HepG2 (cell line): ENCODE data around the gene ZNF691. TPM values are rescaled to one million over a fixed set of nuclear protein-coding genes. Genes with fewer than 3 reads are reported as not detected.
A peak's percentile ranks its signal among the peaks of the same experiment; 100 is the strongest.

Experiments used
- ATAC-seq: fragments of 200-7000 bp; cut with Tn5 transposase; 3 replicates; pipeline ENCODE4 v1.9.1; 2020; ENCODE audit warnings: mild to moderate bottlenecking, moderate library complexity
- BruUV-seq: library from RNA; stranded (reverse); fragments of 400-500 nt; replicated peaks from 2 replicates; lab custom pipeline; 2021; lab: Mats Ljungman, UMichigan
- CTCF ChIA-PET: fragments of 300-600 bp; formaldehyde crosslinking; extraction: SDS; loops from one replicate; lab custom pipeline; 2021; ENCODE audit warnings: low total read pairs, inconsistent platforms, low intra/inter-chr PET ratio; lab: Yijun Ruan, JAX
- POLR2A ChIA-PET: fragments of 350-600 bp; sonication (Branson Sonifier 250); formaldehyde crosslinking; loops from one replicate; lab custom pipeline; 2020; ENCODE audit warnings: antibody characterized with exemption, inconsistent platforms; lab: Yijun Ruan, JAX
- DNase-seq: peaks from one replicate; pipeline ENCODE4 v3.0.0-alpha.2; 2015; ENCODE audit warnings: low spot score
- FAIRE-seq: peaks from 3 replicates; lab custom pipeline; 2011; peaks lifted over from hg19 to GRCh38; lab: Jason Lieb, UNC
- H2AFZ ChIP-seq: one replicate; pipeline ENCODE4 v1.6.1; 2011; ENCODE audit warnings: low read length, inconsistent platforms
- H3K27ac ChIP-seq: fragments of 300-600 bp; 3 replicates; pipeline ENCODE4 v1.8.0; 2011; ENCODE audit warnings: mixed run types, mild to moderate bottlenecking, mixed read lengths, low read length, inconsistent platforms; ENCODE audit not compliant: insufficient read depth; ENCODE audit errors: extremely low read length
- H3K27me3 ChIP-seq, 2 experiments: fragments of 200-600 bp in 1 of 2; 2 replicates in 1 of 2; 3 replicates in 1 of 2; pipeline versions ENCODE4 v1.6.0 to v1.8.0; 2011; ENCODE audit warnings: low read length in 2 of 2, mild to moderate bottlenecking in 2 of 2, moderate library complexity in 2 of 2, inconsistent platforms in 1 of 2; ENCODE audit not compliant: insufficient read depth in 2 of 2, control insufficient read depth in 1 of 2
- H3K36me3 ChIP-seq, 2 experiments: fragments of 200-600 bp in 1 of 2; replicated peaks in 1 of 2; 2 replicates in 1 of 2; 3 replicates in 1 of 2; pipeline versions ENCODE4 v1.5.1 to v1.8.0; 2011; ENCODE audit warnings: low read length in 2 of 2, inconsistent platforms in 1 of 2; ENCODE audit not compliant: insufficient read depth in 2 of 2, control insufficient read depth in 1 of 2
- H3K4me1 ChIP-seq: 2 replicates; pipeline ENCODE4 v1.5.1; 2012; ENCODE audit warnings: low read length, inconsistent platforms; ENCODE audit not compliant: insufficient read depth
- H3K4me2 ChIP-seq: 2 replicates; pipeline ENCODE4 v1.6.0; 2011; ENCODE audit warnings: low read depth, low read length, inconsistent platforms
- H3K4me3 ChIP-seq, 3 experiments: fragments of 200-600 bp in 1 of 3; sonication (generic), shearing (Covaris generic) in 1 of 3; replicated peaks in 1 of 3; 2 replicates each; pipeline ENCODE4 v1.5.1; 2011 to 2016; ENCODE audit warnings: low read length in 3 of 3, inconsistent platforms in 2 of 3, low read depth in 2 of 3, mild to moderate bottlenecking in 2 of 3, control low read depth in 1 of 3, mixed read lengths in 1 of 3; ENCODE audit not compliant: insufficient read depth in 1 of 3
- H3K79me2 ChIP-seq: one replicate; pipeline ENCODE4 v1.6.1; 2011; ENCODE audit warnings: low read length, inconsistent platforms; ENCODE audit not compliant: insufficient read depth
- H3K9ac ChIP-seq: 2 replicates; pipeline ENCODE4 v1.6.0; 2011; ENCODE audit warnings: mild to moderate bottlenecking, low read depth, low read length, inconsistent platforms; ENCODE audit not compliant: insufficient read depth
- H3K9me3 ChIP-seq: 2 replicates; pipeline ENCODE4 v1.5.1; 2012; ENCODE audit warnings: mild to moderate bottlenecking, low read length
- H4K20me1 ChIP-seq: 2 replicates; pipeline ENCODE4 v1.6.0; 2011; ENCODE audit warnings: inconsistent platforms, mild to moderate bottlenecking, low read length, moderate library complexity; ENCODE audit not compliant: insufficient read depth
- CCAR2 ChIP-seq: fragments of 200-400 bp; formaldehyde crosslinking; optimal IDR thresholded peaks from 2 replicates; pipeline ENCODE3; 2018; ENCODE audit warnings: low read depth, mild to moderate bottlenecking, low read length, moderate library complexity
- HNF4A ChIP-seq: sonication (generic); formaldehyde crosslinking; IDR thresholded peaks from 2 replicates; pipeline ENCODE4 v1.4.0; 2020; ENCODE audit warnings: missing genetic modification reagents
- SMARCE1 ChIP-seq: fragments of 450-650 bp; IDR thresholded peaks from 2 replicates; pipeline ENCODE4 v1.6.1; 2017; ENCODE audit warnings: borderline replicate concordance
- STAG1 ChIP-seq: sonication (generic); formaldehyde crosslinking; IDR thresholded peaks from 2 replicates; pipeline ENCODE4 v1.4.0; 2020; ENCODE audit warnings: missing genetic modification reagents
- TBX2 ChIP-seq: sonication (generic); formaldehyde crosslinking; IDR thresholded peaks from 2 replicates; pipeline ENCODE4 v1.5.0; 2020; ENCODE audit warnings: missing genetic modification reagents, mild to moderate bottlenecking, borderline replicate concordance
- ZNF143 ChIP-seq: sonication (generic); formaldehyde crosslinking; IDR thresholded peaks from 2 replicates; pipeline ENCODE4 v1.4.0; 2020; ENCODE audit warnings: missing genetic modification reagents
- ZNF264 ChIP-seq: sonication (generic); formaldehyde crosslinking; IDR thresholded peaks from 2 replicates; pipeline ENCODE4 v1.4.0; 2020; ENCODE audit warnings: missing genetic modification reagents
- ZNF276 ChIP-seq: sonication (generic); formaldehyde crosslinking; IDR thresholded peaks from 2 replicates; pipeline ENCODE4 v1.4.0; 2020; ENCODE audit warnings: mild to moderate bottlenecking, low read depth, missing genetic modification reagents
- ZSCAN5A ChIP-seq: sonication (generic); formaldehyde crosslinking; IDR thresholded peaks from 2 replicates; pipeline ENCODE4 v1.8.0; 2022; ENCODE audit warnings: mild to moderate bottlenecking, missing genetic modification reagents, borderline replicate concordance
- WGBS: methylation state at CpG from one replicate; pipeline ENCODE4 v1.1.6; 2017; ENCODE audit warnings: low lambda C conversion rate; 5-methylcytosine and 5-hydroxymethylcytosine counted together
- in situ Hi-C: cut with HindIII; loops from 2 replicates; pipeline ENCODE4 v1.10.0; 2017; ENCODE audit warnings: low pct_unique_long_range_greater_than_20kb; ENCODE audit not compliant: extremely low pct_ligation_motif_present
- intact Hi-C: fragments of 100-400 bp; cut with micrococcal nuclease; formaldehyde crosslinking; loops from one replicate; pipeline ENCODE4 v1.10.0; 2022; ENCODE audit not compliant: unreplicated experiment
- polyA plus RNA-seq, 8 experiments: library from polyadenylated mRNA; depleted of rRNA in 3 of 8; stranded (reverse) in 7 of 8; unstranded in 1 of 8; fragments of >200 nt; fragmentation: Illumina TruSeq in 4 of 8; extraction: Trizol in 4 of 8; gene quantifications; 2 replicates each; pipeline versions ENCODE4 v1.2.1 to v1.2.3, GENCODE V29; 2011 to 2016; ENCODE audit warnings: low read depth in 4 of 8, missing spikeins in 1 of 8, mixed read lengths in 1 of 8; ENCODE audit not compliant: insufficient read depth in 1 of 8
- total RNA-seq, 5 experiments: library from RNA; depleted of rRNA; stranded (reverse); fragments of >200 nt; fragmentation: Illumina TruSeq; extraction: Trizol; gene quantifications; 2 replicates each; pipeline ENCODE4 v1.2.3, GENCODE V29; 2016; ENCODE audit warnings: low read depth in 1 of 5

The ZNF691 gene
- total and polyA plus RNA-seq, 2 of the 13 experiments (the other 11 are each of a cell fraction or from before 2014, with no cell fraction given) = 7.6 to 7.8 TPM

- Histone ChIP-seq H3K9ac (peak overlapping the region; percentile 91), H3K27ac (no peak overlapping the region), H3K79me2 (peaks cover 19% of the 10 kb centered on the region), H3K27me3 (no peaks in the 10 kb centered on the region; a peak in 1 of 5 replicates), H4K20me1 (no peaks in the 10 kb centered on the region), H3K4me3 (peak overlapping the region; percentile 85 to 97 (median 95); a peak in 4 of 6 replicates), H3K4me2 (peak overlapping the region; percentile 97), H2AFZ (no peak overlapping the region), H3K36me3 (peaks cover 2 to 21% of the 10 kb centered on the region in 2 experiments; a peak in 3 of 5 replicates), H3K9me3 (no peaks in the 10 kb centered on the region), H3K4me1 (peaks cover 32% of the 10 kb centered on the region)
- in situ Hi-C loops = loop anchor here (5.0 kb wide), 1 partner anchor 54 kb away; no protein-coding TSS in a partner anchor
- DNase-seq (no peak), ATAC-seq (no peak), FAIRE-seq (no peak)
- TF ChIP-seq HNF4A (CRISPR knock-in tag) (0 out of 2 replicates have a peak, but pooled peaks have one; percentile 18), STAG1 (no peak), ZNF264 (no peak), TBX2 (CRISPR knock-in tag) (no peak), CCAR2 (no peak), ZNF276 (no peak), ZNF143 (CRISPR knock-in tag) (no peak), ZSCAN5A (CRISPR knock-in tag) (no peak), SMARCE1 (no peak)
- BruUV-seq = TSS peak; percentile 48
- POLR2A ChIA-PET = interaction anchor here (2.1 to 2.8 kb wide), 2 partner anchors 31 to 81 kb away, joined by 29 to 37 read pairs; partner anchors contain the start of genes C1orf50, ERMAP, P3H1 and SVBP
- intact Hi-C loops = loop anchor here (2.0 kb wide), 1 partner anchor 81 kb away; the partner anchor contains the start of genes C1orf50 and P3H1
- CTCF ChIA-PET = no interaction called here
- WGBS = 64% methylated on average over 6 of the region's 6 CpGs
Observed at GRCh38 chr1:42847721-42848460, 1.5 kb downstream of the ZNF691 start.
